Mononuclear cell (primary cell): ENCODE measurements around the gene PRR33. TPM values are rescaled to one million over a fixed set of nuclear protein-coding genes. Genes with fewer than 3 reads are reported as not detected.

Experiments
- H3K27me3 ChIP-seq: 2 replicates; pipeline ENCODE4 v1.6.0; 2011; ENCODE audit warnings: low read length, control low read depth; ENCODE audit not compliant: insufficient read depth
- H3K4me1 ChIP-seq: 2 replicates; pipeline ENCODE4 v1.5.1; 2011; ENCODE audit warnings: mild to moderate bottlenecking, low read length, control low read depth; ENCODE audit not compliant: insufficient read depth
- H3K4me3 ChIP-seq: 2 replicates; pipeline ENCODE4 v1.5.1; 2011; ENCODE audit warnings: mild to moderate bottlenecking, low read length, moderate library complexity
- H3K9me3 ChIP-seq: 2 replicates; pipeline ENCODE4 v1.5.1; 2011; ENCODE audit warnings: low read depth, mild to moderate bottlenecking, control low read depth, low read length
- total RNA-seq: library from RNA; depleted of rRNA; stranded (reverse); fragments of >200 nt; gene quantifications from one replicate; pipeline ENCODE4 v1.2.3, GENCODE V29; 2012

Gene PRR33
- total RNA-seq, 1 donor, result not detected

DNA sequence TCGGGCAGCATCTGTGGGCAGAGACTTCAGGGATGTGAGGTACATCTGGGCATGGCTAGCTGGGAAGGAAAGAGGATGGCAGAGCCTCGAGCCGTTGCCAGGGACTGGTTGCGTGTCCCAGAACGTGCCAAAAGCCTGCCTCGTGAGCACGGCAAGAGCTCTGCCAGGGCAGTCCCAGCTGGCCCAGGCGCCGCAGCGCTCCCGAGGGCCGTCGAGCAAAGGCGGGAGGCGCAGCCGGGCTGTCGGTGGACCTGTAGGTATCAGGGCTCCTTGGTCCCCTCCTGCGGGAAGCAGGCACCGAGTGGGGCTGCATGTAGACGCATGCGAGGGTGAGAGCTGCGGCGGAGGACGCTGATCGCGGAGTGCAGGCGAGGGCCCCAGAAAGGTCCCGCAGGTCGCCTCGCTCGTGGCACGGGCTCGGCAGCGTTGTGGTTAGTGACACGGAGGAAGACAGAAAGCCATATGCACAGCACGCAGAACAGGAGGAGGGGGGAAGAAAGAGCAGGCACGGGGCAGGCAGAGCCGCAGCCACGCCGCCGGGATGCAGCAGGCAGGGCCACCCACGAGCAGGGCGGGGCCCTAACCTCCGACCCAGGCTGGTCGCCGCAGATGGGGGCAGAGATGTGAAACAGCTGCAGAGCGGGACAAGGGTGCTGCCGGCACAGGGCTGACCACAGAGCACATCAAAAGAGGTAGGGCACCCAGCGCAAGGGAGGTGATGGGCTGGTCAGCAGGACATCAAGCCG is 20.8 kb downstream of the PRR33 start:
- no peak overlapping the region for H3K4me3 ChIP-seq
- peaks cover 61% of the 10 kb centered on the region for H3K4me1 ChIP-seq

DNA sequence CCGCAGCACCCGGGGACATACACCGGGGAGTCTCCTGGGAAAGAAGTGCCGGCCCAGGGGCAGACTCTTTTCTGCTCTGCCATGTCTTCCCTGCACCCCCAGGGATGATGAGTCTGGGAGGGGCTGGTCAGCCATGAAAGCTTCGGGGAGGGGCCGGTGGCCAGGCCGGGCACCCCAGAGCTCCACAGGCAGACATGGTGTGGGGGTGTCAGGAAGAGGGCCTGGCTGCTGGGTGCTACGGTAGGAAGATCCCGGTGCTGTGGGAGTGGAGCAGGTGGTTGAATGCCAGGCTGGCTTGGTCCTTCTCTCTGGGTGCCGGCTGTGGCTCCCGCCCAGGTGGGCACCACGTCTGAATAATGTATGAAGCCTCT is 21.4 kb downstream of the PRR33 start:
- no peaks in the 10 kb centered on the region for H3K27me3 ChIP-seq
- peaks cover 59% of the 10 kb centered on the region for H3K4me1 ChIP-seq
- no peaks in the 10 kb centered on the region for H3K9me3 ChIP-seq
- H3K4me3 ChIP-seq, result no peak overlapping the region

More for the DNA sequence above, 20.8 kb downstream of the PRR33 start:
- H3K27me3 ChIP-seq, result no peaks in the 10 kb centered on the region
- no peaks in the 10 kb centered on the region for H3K9me3 ChIP-seq

DNA sequence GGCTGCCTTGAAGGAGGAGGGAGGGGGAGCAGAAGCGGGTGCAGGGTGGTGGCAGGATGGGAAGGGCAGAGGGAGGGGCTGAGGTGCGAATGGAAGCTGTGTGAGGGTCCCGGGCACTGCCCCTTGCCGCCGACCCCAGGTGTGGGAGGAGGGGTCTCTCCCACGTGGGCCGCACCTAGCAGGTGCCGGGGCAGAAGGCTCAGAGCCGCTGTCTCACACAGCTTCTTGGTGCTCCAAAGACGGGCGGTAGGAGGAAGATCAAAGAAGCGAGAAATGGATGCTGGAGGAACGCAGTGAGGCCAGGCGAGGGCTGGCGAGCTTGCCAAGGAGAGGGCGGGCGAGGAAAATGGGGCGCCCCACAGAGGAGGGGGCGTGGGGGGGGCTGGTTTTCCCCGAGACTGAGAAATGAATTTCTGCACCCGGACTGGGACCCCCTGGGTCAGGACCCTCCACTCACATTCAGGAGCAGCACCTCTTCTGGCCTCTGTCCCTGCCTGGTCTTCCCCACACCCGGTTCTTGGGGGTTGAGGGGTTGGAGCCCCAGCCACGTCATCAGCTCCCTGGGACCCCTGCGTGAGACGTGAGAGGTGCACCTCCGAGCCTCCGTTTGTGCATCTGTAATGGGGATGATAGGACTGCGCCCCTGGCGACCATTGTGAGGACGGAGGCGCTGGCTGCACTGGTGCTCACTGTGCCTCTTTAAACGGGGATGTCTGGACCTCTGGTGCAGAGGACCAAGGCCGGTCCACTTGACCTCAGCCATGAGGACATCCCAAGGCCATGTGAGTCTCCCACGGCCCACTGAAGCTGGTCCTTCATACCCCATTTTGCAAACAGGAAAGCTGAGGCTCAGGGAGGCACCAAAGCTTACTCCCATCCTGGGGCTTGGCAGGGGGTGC is 22.0 kb downstream of the PRR33 start:
- no peaks in the 10 kb centered on the region for H3K9me3 ChIP-seq
- peaks cover 59% of the 10 kb centered on the region for H3K4me1 ChIP-seq
- H3K4me3 ChIP-seq, result no peak overlapping the region
- no peaks in the 10 kb centered on the region for H3K27me3 ChIP-seq

DNA sequence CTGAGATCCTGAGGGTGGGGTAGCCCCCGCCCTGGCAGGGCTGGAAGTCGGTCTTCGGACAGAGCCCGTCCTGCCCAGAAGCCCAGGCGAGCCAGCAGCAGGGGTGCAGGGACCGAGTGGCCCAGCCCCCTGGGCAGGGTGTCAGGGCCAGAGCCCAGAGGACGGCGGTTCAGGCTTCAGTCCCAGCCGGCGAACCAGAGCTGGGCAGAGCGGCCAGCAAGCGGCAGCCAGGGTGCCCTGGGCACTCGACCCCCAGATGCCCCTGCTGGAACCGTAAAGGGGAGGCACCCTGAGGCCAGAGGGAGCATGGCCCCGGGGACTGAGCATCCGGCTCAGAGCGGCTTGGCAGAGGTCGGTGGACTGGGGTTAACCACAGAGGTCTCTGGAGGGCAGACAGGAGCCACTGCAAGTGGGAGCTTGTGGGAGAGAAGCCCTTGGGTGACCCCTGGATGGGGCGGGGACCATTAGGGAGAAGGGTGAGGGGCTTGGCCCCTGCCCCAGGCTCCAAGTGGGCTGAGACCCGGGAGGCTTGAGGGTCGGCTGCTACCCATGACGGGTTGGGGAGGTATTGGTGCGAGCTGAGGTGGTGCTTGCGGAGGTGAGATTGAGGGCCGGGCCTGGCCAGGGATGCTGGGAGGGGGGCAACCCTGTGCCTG is 22.9 kb downstream of the PRR33 start:
- peaks cover 68% of the 10 kb centered on the region for H3K4me1 ChIP-seq
- H3K27me3 ChIP-seq, result no peaks in the 10 kb centered on the region
- H3K4me3 ChIP-seq, result no peak overlapping the region
- no peaks in the 10 kb centered on the region for H3K9me3 ChIP-seq

DNA sequence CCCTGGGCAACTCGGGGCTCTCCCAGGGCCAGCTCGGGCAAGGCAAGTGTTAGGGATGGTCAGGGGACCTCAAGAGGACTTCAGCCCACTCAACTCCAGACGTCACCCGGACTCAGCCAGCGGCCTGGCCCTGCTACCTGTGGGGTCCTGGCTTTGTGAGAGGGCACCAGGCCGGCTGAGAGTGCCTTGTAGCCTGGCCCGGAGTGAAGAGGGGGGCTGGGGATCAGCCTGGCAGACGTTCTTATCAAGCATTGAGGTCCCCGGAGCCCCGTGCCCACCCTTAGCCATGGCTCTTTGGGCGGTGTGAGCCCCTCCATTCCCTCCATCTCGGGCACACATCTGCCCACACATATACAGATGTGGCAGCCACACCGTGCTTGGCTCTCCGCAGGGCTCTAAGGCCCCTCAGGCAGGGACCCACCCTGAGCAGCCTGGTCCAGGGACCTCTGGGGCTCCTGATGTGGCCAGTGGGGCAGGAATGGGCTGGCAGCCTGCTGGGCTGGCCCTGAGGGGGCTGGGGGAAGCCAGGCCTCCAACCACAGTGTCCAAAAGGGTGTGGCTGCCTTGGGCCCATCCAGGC is 23.5 kb downstream of the PRR33 start:
- Histone ChIP-seq H3K27me3 (no peaks in the 10 kb centered on the region), H3K4me1 (peaks cover 74% of the 10 kb centered on the region)

DNA sequence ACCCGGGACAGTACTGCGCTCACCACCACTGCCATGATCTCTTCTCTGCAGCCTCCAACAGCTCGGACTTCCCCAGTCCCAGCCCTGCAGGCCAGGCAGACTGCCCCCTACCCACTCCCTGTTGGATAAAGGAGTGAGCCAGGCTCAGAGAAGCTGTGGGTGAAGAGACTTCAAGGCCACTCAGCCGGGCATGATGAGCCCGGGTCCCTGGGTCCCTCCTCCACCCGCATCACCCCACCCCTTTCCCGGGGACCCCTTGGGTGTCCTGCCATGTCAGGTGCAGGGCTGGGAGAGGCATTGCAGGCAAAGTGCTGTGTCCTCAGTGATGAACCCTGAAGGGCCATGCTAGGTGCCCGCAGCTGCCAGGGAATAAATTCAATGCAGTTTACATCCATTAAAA is 24.3 kb downstream of the PRR33 start:
- Histone ChIP-seq H3K27me3 (no peaks in the 10 kb centered on the region), H3K4me1 (peaks cover 77% of the 10 kb centered on the region), H3K9me3 (no peaks in the 10 kb centered on the region), H3K4me3 (no peak overlapping the region)

More for the DNA sequence above, 23.5 kb downstream of the PRR33 start:
- no peaks in the 10 kb centered on the region for H3K9me3 ChIP-seq
- H3K4me3 ChIP-seq, result no peak overlapping the region

DNA sequence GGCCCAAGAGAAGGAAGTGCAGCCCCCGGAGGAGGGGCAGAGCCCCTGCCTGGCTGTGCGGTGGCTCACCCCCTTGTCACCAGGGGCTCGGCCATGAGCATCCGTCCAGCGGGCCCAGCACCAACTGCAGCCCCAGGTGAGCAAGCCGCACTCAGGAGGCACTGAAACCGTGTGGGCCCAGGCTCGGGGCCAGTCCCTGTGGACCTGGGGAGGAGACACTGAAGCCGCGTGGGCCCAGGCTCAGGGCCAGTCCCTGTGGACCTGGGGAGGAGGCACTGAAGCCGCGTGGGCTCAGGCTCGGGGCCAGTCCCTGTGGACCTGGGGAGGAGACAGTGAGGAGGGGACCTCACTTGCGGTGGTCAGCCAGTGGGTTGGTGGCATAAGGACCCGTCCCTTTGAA is 24.9 kb downstream of the PRR33 start:
- Histone ChIP-seq H3K27me3 (no peaks in the 10 kb centered on the region), H3K4me3 (no peak overlapping the region), H3K4me1 (peaks cover 77% of the 10 kb centered on the region), H3K9me3 (no peaks in the 10 kb centered on the region)

DNA sequence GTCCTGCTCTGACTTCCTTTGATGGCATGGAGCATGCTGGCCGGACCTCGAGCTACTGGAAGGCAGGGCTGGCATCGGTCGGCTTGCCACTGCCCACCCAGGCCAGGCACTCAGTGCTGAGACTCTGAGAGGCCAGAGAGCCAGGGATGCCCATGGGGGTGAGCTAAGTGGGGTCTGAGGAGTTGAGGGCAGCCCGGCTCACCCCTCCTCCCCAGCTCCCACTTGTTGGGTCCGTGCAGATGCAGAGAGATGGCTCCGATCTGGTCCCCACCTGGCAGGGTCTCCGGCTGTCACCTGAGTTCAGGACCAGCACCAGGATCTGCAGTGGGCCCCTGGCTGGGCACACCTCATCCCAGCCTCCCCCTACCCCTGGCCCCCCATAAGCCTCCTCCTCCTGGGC is 25.5 kb downstream of the PRR33 start:
- no peak overlapping the region for H3K4me3 ChIP-seq
- no peaks in the 10 kb centered on the region for H3K27me3 ChIP-seq
- H3K9me3 ChIP-seq, result no peaks in the 10 kb centered on the region
- peaks cover 73% of the 10 kb centered on the region for H3K4me1 ChIP-seq

DNA sequence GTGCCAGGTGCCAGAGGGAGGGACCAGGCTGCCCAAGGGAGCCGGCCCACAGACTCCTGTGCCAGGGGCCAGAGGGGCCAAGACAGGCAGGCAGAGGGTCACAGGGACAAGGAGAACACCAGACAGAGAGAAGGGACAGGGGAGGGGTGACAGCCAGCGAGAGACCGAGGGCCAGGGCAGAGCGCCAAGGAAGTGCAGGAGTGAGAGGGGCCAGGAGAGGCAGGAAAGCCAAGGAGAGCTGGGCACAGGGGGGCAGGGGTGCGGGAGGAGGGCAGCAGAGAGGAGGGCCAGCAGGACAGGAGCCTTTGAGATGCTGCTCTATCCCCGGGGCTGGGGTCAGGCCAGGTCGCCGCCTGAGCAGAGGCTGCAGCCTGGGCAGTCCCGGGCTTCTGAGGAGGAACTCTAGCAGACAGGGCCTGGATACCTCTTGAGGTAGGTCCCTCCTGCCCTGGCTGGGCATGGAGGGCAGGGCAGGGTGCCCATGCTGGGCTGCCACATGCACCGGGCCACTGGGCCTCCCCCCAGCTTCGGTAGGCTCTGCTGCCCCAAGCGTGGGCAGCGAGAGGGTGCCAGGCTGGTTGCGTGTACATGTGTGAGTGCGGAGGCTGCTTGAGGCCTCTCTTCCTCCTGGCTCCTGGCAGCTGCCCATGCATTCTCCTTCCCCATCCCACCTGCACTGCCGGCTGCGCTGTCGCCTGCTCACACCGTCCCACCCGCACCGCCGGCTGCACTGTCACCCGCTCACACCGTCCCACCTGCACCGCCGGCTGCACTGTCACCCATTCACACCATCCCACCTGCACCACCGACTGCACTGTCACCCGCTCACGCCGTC is 26.6 kb downstream of the PRR33 start:
- Histone ChIP-seq H3K4me1 (peaks cover 61% of the 10 kb centered on the region), H3K4me3 (no peak overlapping the region), H3K27me3 (no peaks in the 10 kb centered on the region), H3K9me3 (no peaks in the 10 kb centered on the region)

DNA sequence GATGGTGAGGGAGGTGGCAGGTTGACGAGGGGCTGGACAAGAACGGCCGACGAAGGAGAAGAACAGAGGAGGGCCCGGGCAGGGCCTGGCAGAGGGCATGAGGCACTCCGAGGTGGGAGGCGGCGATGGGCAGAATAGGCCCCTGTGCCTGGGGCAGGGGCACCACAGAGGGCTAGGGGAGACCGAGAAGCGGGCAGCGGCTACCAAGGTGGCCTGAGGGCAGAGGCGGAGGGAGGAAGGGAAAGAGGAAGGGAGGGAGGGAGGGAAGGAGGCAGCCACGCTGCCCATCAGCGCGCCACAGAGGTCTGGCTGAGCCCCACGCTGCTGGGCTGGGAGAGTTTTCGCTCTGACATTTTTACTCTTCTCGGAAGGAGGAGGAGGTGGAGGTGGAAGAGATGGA is 27.5 kb downstream of the PRR33 start:
- H3K27me3 ChIP-seq, result no peaks in the 10 kb centered on the region
- H3K9me3 ChIP-seq, result no peaks in the 10 kb centered on the region
- peaks cover 55% of the 10 kb centered on the region for H3K4me1 ChIP-seq
- H3K4me3 ChIP-seq, result no peak overlapping the region

DNA sequence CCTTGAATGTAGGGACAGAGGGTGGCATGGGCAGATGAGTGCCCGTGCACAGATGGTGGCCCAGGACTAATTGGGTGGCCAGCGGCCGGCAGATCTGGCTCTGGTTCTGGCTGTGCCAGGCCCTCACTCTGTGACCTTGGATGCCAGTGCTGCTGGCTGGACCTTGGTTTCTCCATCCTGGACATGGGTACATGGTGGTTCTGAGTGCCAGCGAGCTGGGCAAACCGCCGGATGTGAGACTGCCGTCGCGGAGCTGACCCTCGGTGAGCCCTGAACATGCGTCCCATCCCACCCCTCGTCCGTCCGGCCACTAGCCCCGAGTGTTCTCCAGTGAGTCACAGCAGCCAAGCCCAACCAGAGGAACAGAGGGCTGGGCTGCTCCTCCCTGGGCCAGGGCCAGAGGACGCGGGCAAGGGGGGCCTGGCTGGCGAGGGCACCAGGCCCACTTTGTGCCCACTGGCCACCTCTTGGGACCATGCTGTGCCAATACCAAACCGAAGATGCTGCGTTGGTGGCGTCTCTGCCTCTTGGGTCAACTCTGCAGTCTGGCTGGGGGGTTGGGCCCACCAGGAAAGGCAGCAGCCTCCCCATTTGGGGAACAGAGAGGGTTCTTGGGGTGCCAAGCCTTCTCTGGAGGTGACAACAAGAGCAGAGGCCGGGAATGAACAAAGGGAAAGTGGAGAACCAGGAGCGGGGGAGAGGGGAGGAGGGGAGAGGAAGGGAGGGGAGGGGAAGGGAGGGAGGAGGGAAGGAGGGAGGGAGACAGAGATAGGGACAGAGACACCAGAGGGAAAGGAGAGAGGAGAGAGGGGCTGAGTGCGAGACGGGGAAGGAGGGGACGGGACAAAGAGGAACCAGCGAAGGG is 28.1 kb downstream of the PRR33 start:
- H3K4me1 ChIP-seq, result peaks cover 55% of the 10 kb centered on the region
- no peaks in the 10 kb centered on the region for H3K9me3 ChIP-seq
- H3K27me3 ChIP-seq, result no peaks in the 10 kb centered on the region
- no peak overlapping the region for H3K4me3 ChIP-seq

DNA sequence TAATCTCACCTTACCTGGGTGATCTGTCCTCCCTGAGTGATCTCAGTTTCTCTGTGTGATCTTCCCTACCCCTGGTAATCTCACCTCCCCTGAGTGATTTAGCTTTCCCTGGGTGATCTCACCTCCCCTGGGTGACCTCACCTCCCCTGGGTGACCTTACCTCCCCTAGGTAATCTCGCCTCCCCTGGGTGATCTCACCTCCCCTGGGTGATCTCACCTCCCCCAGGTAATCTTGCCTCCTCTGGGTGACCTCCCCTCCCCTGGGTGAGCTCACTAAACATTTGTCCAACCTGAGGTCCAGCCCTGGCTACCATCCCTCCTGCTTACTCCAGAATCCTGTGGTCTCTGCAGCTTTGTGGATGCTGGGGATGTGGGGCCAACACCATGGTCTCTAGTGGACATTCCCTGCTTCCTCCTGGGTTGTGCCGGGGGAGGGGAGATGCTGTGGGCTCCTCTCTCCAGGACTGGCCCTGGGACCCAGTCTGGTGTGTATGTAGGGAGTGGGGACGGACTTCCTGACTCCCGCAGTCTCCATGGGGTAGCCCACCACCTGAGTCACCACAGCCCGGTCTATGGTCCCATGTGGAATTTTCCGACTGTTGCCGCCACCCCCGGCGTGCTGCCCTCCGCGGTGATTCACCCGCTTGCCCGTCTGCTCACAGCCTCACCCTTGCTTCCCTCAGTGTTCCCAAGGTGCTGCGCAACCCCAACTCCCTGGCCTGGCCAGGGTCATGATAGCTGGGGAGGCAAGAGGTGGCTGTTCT is 28.9 kb downstream of the PRR33 start:
- peaks cover 55% of the 10 kb centered on the region for H3K4me1 ChIP-seq
- no peak overlapping the region for H3K4me3 ChIP-seq
- H3K9me3 ChIP-seq, result no peaks in the 10 kb centered on the region

More for the DNA sequence above, 28.9 kb downstream of the PRR33 start:
- H3K27me3 ChIP-seq, result no peaks in the 10 kb centered on the region
